B cell (primary cell): ENCODE measurements around the gene RTN4IP1. TPM values are rescaled to one million over a fixed set of nuclear protein-coding genes. Genes with fewer than 3 reads are reported as not detected.

ENCODE experiments used
- ATAC-seq: fragments of 200-7000 bp; cut with Tn5 transposase; one replicate; pipeline ENCODE4 v1.10.0; 2021; ENCODE audit warnings: low read depth, mild to moderate bottlenecking, moderate number of reproducible peaks, moderate library complexity
- CTCF ChIA-PET: fragments of 350-600 bp; sonication (Branson Sonifier 250); formaldehyde crosslinking; loops from one replicate; lab custom pipeline; 2021; ENCODE audit warnings: antibody characterized with exemption, inconsistent platforms; lab: Charles Lee
- POLR2A ChIA-PET: fragments of 350-600 bp; sonication (Branson Sonifier 250); formaldehyde crosslinking; loops from one replicate; lab custom pipeline; 2021; ENCODE audit warnings: antibody characterized with exemption; lab: Charles Lee
- DNase-seq: peaks from one replicate; pipeline ENCODE4 v3.0.0; 2013
- H2AFZ ChIP-seq: 2 replicates; pipeline ENCODE4 v1.6.1; 2012; ENCODE audit warnings: mild to moderate bottlenecking, low read depth, low read length; ENCODE audit not compliant: insufficient read depth, poor library complexity, severe bottlenecking
- H3K27ac ChIP-seq, 2 donors: 1 replicate in 1 of 2; 2 replicates in 1 of 2; pipeline ENCODE4 v1.5.1; 2012 to 2013; ENCODE audit warnings: low read length in 2 of 2, mild to moderate bottlenecking in 2 of 2, moderate library complexity in 1 of 2
- H3K27me3 ChIP-seq, 4 experiments: fragments of 200-600 bp in 1 of 4; sonication (generic) in 1 of 4; replicated peaks in 1 of 4; 1 replicate in 2 of 4; 2 replicates in 2 of 4; pipeline versions ENCODE4 v1.6.1 to v1.7.0; 2013 to 2016; ENCODE audit warnings: low read length in 3 of 4, mild to moderate bottlenecking in 2 of 4, mixed read lengths in 1 of 4, moderate library complexity in 1 of 4; ENCODE audit not compliant: insufficient read depth in 4 of 4, control insufficient read depth in 3 of 4; ENCODE audit errors: control extremely low read depth in 1 of 4
- H3K36me3 ChIP-seq, 2 experiments: replicated peaks in 1 of 2; 1 replicate in 1 of 2; 2 replicates in 1 of 2; pipeline versions ENCODE4 v1.6.1 to v1.7.1; 2013; ENCODE audit warnings: low read length in 1 of 2; ENCODE audit not compliant: insufficient read depth in 2 of 2, control insufficient read depth in 1 of 2; ENCODE audit errors: control extremely low read depth in 1 of 2, extremely low read depth in 1 of 2
- H3K4me1 ChIP-seq, 2 donors: fragments of 200-600 bp in 1 of 2; sonication (generic) in 1 of 2; 1 replicate in 1 of 2; 2 replicates in 1 of 2; pipeline versions ENCODE4 v1.5.1 to v1.6.1; 2013 to 2017; ENCODE audit warnings: low read length in 2 of 2; ENCODE audit not compliant: control insufficient read depth in 2 of 2, insufficient read depth in 2 of 2
- H3K4me2 ChIP-seq: replicated peaks from 2 replicates; pipeline ENCODE3; 2012; ENCODE audit warnings: mild to moderate bottlenecking, low read depth, low read length; ENCODE audit not compliant: poor library complexity, severe bottlenecking
- H3K4me3 ChIP-seq, 5 experiments: fragments of 200-600 bp in 1 of 5; sonication (generic) in 1 of 5; 1 replicate in 3 of 5; 2 replicates in 2 of 5; pipeline versions ENCODE4 v1.5.1 to v1.7.0; 2011 to 2016; ENCODE audit warnings: low read length in 4 of 5, mild to moderate bottlenecking in 4 of 5, low read depth in 2 of 5, control low read depth in 1 of 5, moderate library complexity in 1 of 5; ENCODE audit not compliant: insufficient read depth in 1 of 5; ENCODE audit errors: control extremely low read depth in 1 of 5, extremely low read depth in 1 of 5
- H3K79me2 ChIP-seq: fragments of 200-600 bp; sonication (generic); one replicate; pipeline ENCODE4 v1.6.0; 2016; ENCODE audit warnings: low read length; ENCODE audit not compliant: control insufficient read depth, insufficient read depth
- H3K9ac ChIP-seq: fragments of 200-600 bp; sonication (generic); 2 replicates; pipeline ENCODE4 v1.6.1; 2017; ENCODE audit warnings: mild to moderate bottlenecking, low read length, moderate library complexity
- H3K9me3 ChIP-seq, 3 donors: one replicate each; pipeline versions ENCODE4 v1.6.1 to v1.7.1; 2013; ENCODE audit warnings: low read length in 2 of 3; ENCODE audit not compliant: control insufficient read depth in 2 of 3, insufficient read depth in 1 of 3; ENCODE audit errors: control extremely low read depth in 1 of 3
- H4K20me1 ChIP-seq: 2 replicates; pipeline ENCODE4 v1.6.0; 2012; ENCODE audit warnings: mild to moderate bottlenecking, low read length; ENCODE audit not compliant: insufficient read depth, control insufficient read depth, poor library complexity, severe bottlenecking
- H3K27ac Mint-ChIP-seq: one replicate; pipeline ENCODE4 v1.8.0; 2021; ENCODE audit warnings: mixed read lengths
- H3K27me3 Mint-ChIP-seq: one replicate; pipeline ENCODE4 v1.8.0; 2021; ENCODE audit warnings: mixed read lengths
- H3K4me1 Mint-ChIP-seq: one replicate; pipeline ENCODE4 v1.8.0; 2021; ENCODE audit warnings: mixed read lengths
- H3K4me3 Mint-ChIP-seq: one replicate; pipeline ENCODE4 v1.8.0; 2021; ENCODE audit warnings: mixed read lengths
- H3K9me3 Mint-ChIP-seq: one replicate; pipeline ENCODE4 v1.8.0; 2022; ENCODE audit warnings: mixed read lengths; ENCODE audit not compliant: insufficient read depth
- CTCF ChIP-seq: fragments of 200-600 bp; IDR thresholded peaks from one replicate; pipeline ENCODE4 v1.8.0; 2022; ENCODE audit warnings: antibody characterized with exemption, mild to moderate bottlenecking
- EZH2 ChIP-seq: IDR thresholded peaks from 2 replicates; pipeline ENCODE4 v1.6.1; 2012; ENCODE audit warnings: borderline replicate concordance, low read depth, mild to moderate bottlenecking, moderate library complexity, low read length; ENCODE audit not compliant: insufficient read depth, poor library complexity, severe bottlenecking
- WGBS: methylation state at CpG from one replicate; pipeline ENCODE4 v1.1.5; 2013; ENCODE audit warnings: missing lambda C conversion rate; ENCODE audit not compliant: insufficient coverage; 5-methylcytosine and 5-hydroxymethylcytosine counted together
- intact Hi-C: fragments of 100-400 bp; cut with micrococcal nuclease; formaldehyde crosslinking; loops from one replicate; pipeline ENCODE4 v1.10.0; 2022
- polyA plus RNA-seq: library from polyadenylated mRNA; depleted of rRNA; stranded (reverse); fragments of >200 nt; gene quantifications from 2 replicates; pipeline ENCODE4 v1.2.3, GENCODE V29; 2012
- total RNA-seq, 2 donors: library from RNA; stranded (reverse); fragments of 120-200 nt in 1 of 2; gene quantifications; 1 replicate in 1 of 2; 2 replicates in 1 of 2; pipeline versions ENCODE4 v1.2.3 to v1.2.4, GENCODE V29; 2013 to 2022

RTN4IP1 gene
- total and polyA plus RNA-seq, 2 donors (not counting 1 experiment from before 2014, with no cell fraction given): 9.4 to 12.1 TPM

- no peak overlapping the region for H3K4me2 ChIP-seq
- Mint-ChIP-seq H3K27ac (no peak overlapping the region), H3K4me1 (peaks cover 31% of the 10 kb centered on the region), H3K27me3 (no peaks in the 10 kb centered on the region), H3K4me3 (no peak overlapping the region), H3K9me3 (no peaks in the 10 kb centered on the region)
- H2AFZ ChIP-seq: no peak overlapping the region
- H3K27ac ChIP-seq: no peak overlapping the region
- H3K27me3 ChIP-seq: no peaks in the 10 kb centered on the region
- ChIA-PET POLR2A (no interaction called here), CTCF (interaction anchor here (1.2 kb wide), 1 partner anchor 33 kb away, joined by 4 read pairs; no protein-coding TSS in a partner anchor)
- ATAC-seq (no peak), DNase-seq (no peak)
- H3K79me2 ChIP-seq: peaks cover 93% of the 10 kb centered on the region
- H3K9ac ChIP-seq: no peak overlapping the region
- intact Hi-C loops: no loop called here
- no peak for TF ChIP-seq CTCF
- TF ChIP-seq EZH2: no peak
- 100% methylated on average over 2 of the region's 2 CpGs for WGBS
- H3K9me3 ChIP-seq: peaks cover 0 to 4% (median 0%) of the 10 kb centered on the region in 3 donors
- H4K20me1 ChIP-seq: no peaks in the 10 kb centered on the region
- H3K4me3 ChIP-seq: no peak overlapping the region
- peaks cover 26 to 27% of the 10 kb centered on the region in 2 donors for H3K4me1 ChIP-seq
- peaks cover 8 to 52% of the 10 kb centered on the region in 2 experiments for H3K36me3 ChIP-seq
These were observed 13.8 kb upstream of the RTN4IP1 start for GRCh38 chr6:106643061-106643460.

GRCh38 chr6:106642476-106642875 lies 13.2 kb upstream of the RTN4IP1 start:
- no peak for ATAC-seq
- no peaks in the 10 kb centered on the region for H3K27me3 Mint-ChIP-seq

More at GRCh38 chr6:106642476-106642875, 13.2 kb upstream of the RTN4IP1 start:
- intact Hi-C loops: no loop called here
- no peak overlapping the region for H3K4me2 ChIP-seq
- H2AFZ ChIP-seq: no peak overlapping the region
- peaks cover 90% of the 10 kb centered on the region for H3K79me2 ChIP-seq
- TF ChIP-seq CTCF: no peak
- TF ChIP-seq EZH2: no peak
- Mint-ChIP-seq H3K4me1 (peaks cover 37% of the 10 kb centered on the region), H3K27ac (no peak overlapping the region), H3K9me3 (no peaks in the 10 kb centered on the region), H3K4me3 (no peak overlapping the region)
- peaks cover 0 to 4% (median 0%) of the 10 kb centered on the region in 3 donors for H3K9me3 ChIP-seq
- H3K9ac ChIP-seq: no peak overlapping the region
- DNase-seq: no peak
- ChIA-PET CTCF (interaction anchor here (1.2 kb wide), 1 partner anchor 32 kb away, joined by 4 read pairs; no protein-coding TSS in a partner anchor), POLR2A (no interaction called here)
- WGBS: 98% methylated on average over 4 of the region's 4 CpGs
- peaks cover 28 to 30% of the 10 kb centered on the region in 2 donors for H3K4me1 ChIP-seq
- H3K36me3 ChIP-seq: peaks cover 8 to 52% of the 10 kb centered on the region in 2 experiments
- no peaks in the 10 kb centered on the region for H3K27me3 ChIP-seq
- no peak overlapping the region for H3K27ac ChIP-seq
- H3K4me3 ChIP-seq: no peak overlapping the region
- no peaks in the 10 kb centered on the region for H4K20me1 ChIP-seq
